Fibroblast of lung (primary cell): Measurements from ENCODE around the gene PTPRE.

ENCODE experiments used
- EZH2 ChIP-seq: IDR thresholded peaks from 2 replicates; pipeline ENCODE4 v1.5.1; 2012; ENCODE audit warnings: low read length, control low read depth, mild to moderate bottlenecking; ENCODE audit errors: missing control alignments
- TF ChIP-seq, protein P1 (sequence below), 2 donors: IDR thresholded peaks in 1 of 2; conservative IDR thresholded peaks in 1 of 2; 1 replicate in 1 of 2; 2 replicates in 1 of 2; pipeline ENCODE4 v1.5.1; 2011 to 2012; ENCODE audit warnings: low read length in 2 of 2, control low read depth in 1 of 2, inconsistent platforms in 1 of 2, low read depth in 1 of 2, mild to moderate bottlenecking in 1 of 2

GRCh38 chr10:128044961-128045832 lies 138.3 kb downstream of the PTPRE start:
- TF ChIP-seq, protein P1, sequence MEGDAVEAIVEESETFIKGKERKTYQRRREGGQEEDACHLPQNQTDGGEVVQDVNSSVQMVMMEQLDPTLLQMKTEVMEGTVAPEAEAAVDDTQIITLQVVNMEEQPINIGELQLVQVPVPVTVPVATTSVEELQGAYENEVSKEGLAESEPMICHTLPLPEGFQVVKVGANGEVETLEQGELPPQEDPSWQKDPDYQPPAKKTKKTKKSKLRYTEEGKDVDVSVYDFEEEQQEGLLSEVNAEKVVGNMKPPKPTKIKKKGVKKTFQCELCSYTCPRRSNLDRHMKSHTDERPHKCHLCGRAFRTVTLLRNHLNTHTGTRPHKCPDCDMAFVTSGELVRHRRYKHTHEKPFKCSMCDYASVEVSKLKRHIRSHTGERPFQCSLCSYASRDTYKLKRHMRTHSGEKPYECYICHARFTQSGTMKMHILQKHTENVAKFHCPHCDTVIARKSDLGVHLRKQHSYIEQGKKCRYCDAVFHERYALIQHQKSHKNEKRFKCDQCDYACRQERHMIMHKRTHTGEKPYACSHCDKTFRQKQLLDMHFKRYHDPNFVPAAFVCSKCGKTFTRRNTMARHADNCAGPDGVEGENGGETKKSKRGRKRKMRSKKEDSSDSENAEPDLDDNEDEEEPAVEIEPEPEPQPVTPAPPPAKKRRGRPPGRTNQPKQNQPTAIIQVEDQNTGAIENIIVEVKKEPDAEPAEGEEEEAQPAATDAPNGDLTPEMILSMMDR (conservative IDR thresholded peaks at IDR 0.05 in 1 of 2, IDR thresholded peaks at IDR 0.05 in 1 of 2; ENCODE audit: low read depth in 1 of 2, low read length in 2 of 2) = no peak
- no peak for TF ChIP-seq EZH2
